Ishikawa (cell line): ENCODE measurements around the gene APPL2.

Experiments
- EP300 ChIP-seq: IDR thresholded peaks from 2 replicates; pipeline ENCODE4 v1.6.1; 2012; ENCODE audit warnings: borderline replicate concordance
- MAX ChIP-seq: IDR thresholded peaks from 2 replicates; pipeline ENCODE4 v1.6.1; 2012
- NFIC ChIP-seq: IDR thresholded peaks from 2 replicates; pipeline ENCODE4 v1.6.1; 2012
- YY1 ChIP-seq: IDR thresholded peaks from 2 replicates; pipeline ENCODE4 v1.6.1; 2012; ENCODE audit warnings: low read depth

DNA sequence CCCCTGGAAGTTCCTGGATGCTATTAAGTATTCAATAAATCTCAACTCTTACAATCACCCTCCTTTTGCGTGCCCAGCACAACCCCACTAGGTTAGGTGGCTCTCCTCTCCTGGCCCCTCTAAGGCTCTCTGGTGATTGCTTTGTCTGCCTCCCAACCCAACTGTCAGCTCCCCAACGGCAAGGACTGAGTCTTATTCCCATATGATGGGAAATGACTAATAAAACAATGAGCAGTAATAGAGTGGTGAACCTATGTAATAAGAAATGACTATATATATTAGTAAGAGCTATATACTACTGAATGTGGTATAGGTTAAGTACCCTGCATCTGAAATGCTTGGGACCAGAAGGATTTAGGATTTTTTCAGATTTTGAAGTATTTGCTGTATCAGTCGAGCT is 8.1 kb downstream of the APPL2 start:
- TF ChIP-seq EP300 (no peak), MAX (no peak), NFIC (no peak), YY1 (no peak)
